H1 (cell line): ENCODE data around the gene EVA1B. TPM values are rescaled to one million over a fixed set of nuclear protein-coding genes. Genes with fewer than 3 reads are reported as not detected.

Experiments used
- ASH2L ChIP-seq: fragments of 200-600, 300-600 bp; sonication (generic); IDR thresholded peaks from one replicate; pipeline ENCODE4 v1.7.1; 2017; ENCODE audit warnings: low read length
- CHD1 ChIP-seq: IDR thresholded peaks from 2 replicates; pipeline ENCODE4 v1.6.1; 2012; ENCODE audit warnings: low read depth, low read length, improper control_type of control experiment
- CHD7 ChIP-seq: fragments of 300-600 bp; sonication (generic); IDR thresholded peaks from 2 replicates; pipeline ENCODE4 v1.7.1; 2012; ENCODE audit warnings: low read length, moderate library complexity, mild to moderate bottlenecking, inconsistent platforms; ENCODE audit not compliant: insufficient replicate concordance
- KDM1A ChIP-seq: fragments of 200-600, 300-600 bp; sonication (generic); IDR thresholded peaks from 2 replicates; pipeline ENCODE4 v1.7.1; 2016; ENCODE audit warnings: mild to moderate bottlenecking, low read length, borderline replicate concordance
- MAFK ChIP-seq: IDR thresholded peaks from 2 replicates; pipeline ENCODE4 v1.6.1; 2012; ENCODE audit warnings: low read depth, mild to moderate bottlenecking, improper control_type of control experiment, low read length
- POLR2A ChIP-seq, 2 experiments: IDR thresholded peaks; 1 replicate in 1 of 2; 2 replicates in 1 of 2; pipeline ENCODE4 v1.6.1; 2011; ENCODE audit warnings: low read depth in 2 of 2, low read length in 2 of 2, mild to moderate bottlenecking in 2 of 2; ENCODE audit errors: control extremely low read depth in 1 of 2
- RAD21 ChIP-seq, 2 experiments: IDR thresholded peaks in 1 of 2; conservative IDR thresholded peaks in 1 of 2; 2 replicates each; pipeline ENCODE4 v1.6.1; 2011; ENCODE audit warnings: low read depth in 2 of 2, low read length in 2 of 2, improper control_type of control experiment in 1 of 2, inconsistent platforms in 1 of 2, mild to moderate bottlenecking in 1 of 2, moderate library complexity in 1 of 2
- SAP30 ChIP-seq: fragments of 300-600 bp; sonication (generic); IDR thresholded peaks from 2 replicates; pipeline ENCODE4 v1.7.1; 2012; ENCODE audit warnings: low read length, moderate library complexity, mild to moderate bottlenecking, inconsistent platforms; ENCODE audit not compliant: insufficient read depth, insufficient replicate concordance
- TAF1 ChIP-seq: IDR thresholded peaks from 2 replicates; pipeline ENCODE4 v1.6.1; 2011; ENCODE audit warnings: mild to moderate bottlenecking, low read depth, low read length
- TAF7 ChIP-seq: optimal IDR thresholded peaks from 2 replicates; pipeline ENCODE3; 2011; ENCODE audit warnings: low read depth, mild to moderate bottlenecking, inconsistent platforms, low read length, moderate library complexity, borderline replicate concordance
- polyA plus RNA-seq, 7 experiments: library from polyadenylated mRNA; depleted of rRNA in 3 of 7; stranded (reverse) in 5 of 7; unstranded in 2 of 7; fragments of >200 nt in 5 of 7; fragments of 200-250 nt in 2 of 7; gene quantifications; 1 replicate in 5 of 7; 2 replicates in 1 of 7; 4 replicates in 1 of 7; pipeline versions ENCODE4 v1.2.1 to v1.2.3, GENCODE V29; 2011 to 2013; ENCODE audit warnings: missing spikeins in 2 of 7, mixed read lengths in 2 of 7
- total RNA-seq: library from RNA; stranded (reverse); fragmentation: NEBNext Ultra II Directional; extraction: Animal tissue kit (Norgen Biotek cat#: 25700); gene quantifications from 2 replicates; pipeline ENCODE4 v1.2.1, GENCODE V29; 2021
- TF ChIP-seq, protein P1 (sequence below): IDR thresholded peaks from 2 replicates; pipeline ENCODE4 v1.6.1; 2012; ENCODE audit warnings: inconsistent platforms

Gene EVA1B
- total and polyA plus RNA-seq, 2 of the 8 experiments (the other 6 are each of a cell fraction or from before 2014, with no cell fraction given) = 10.0 to 19.9 TPM

GRCh38 chr1:36320291-36320761, 3.1 kb downstream of the EVA1B start (continued):
- TF ChIP-seq CHD7 (no peak), TAF7 (no peak), SAP30 (no peak), ASH2L (no peak), KDM1A (no peak), RAD21 (IDR thresholded peaks at IDR 0.05 in 1 of 2, conservative IDR thresholded peaks at IDR 0.05 in 1 of 2; ENCODE audit: low read depth in 2 of 2, low read length in 2 of 2) (no peak), TAF1 (no peak), MAFK (no peak), CHD1 (no peak), POLR2A (IDR thresholded peaks at IDR 0.05; ENCODE audit: control extremely low read depth in 1 of 2, low read depth in 2 of 2, low read length in 2 of 2) (no peak; a peak in 1 of 3 replicates)
- TF ChIP-seq, protein P1, sequence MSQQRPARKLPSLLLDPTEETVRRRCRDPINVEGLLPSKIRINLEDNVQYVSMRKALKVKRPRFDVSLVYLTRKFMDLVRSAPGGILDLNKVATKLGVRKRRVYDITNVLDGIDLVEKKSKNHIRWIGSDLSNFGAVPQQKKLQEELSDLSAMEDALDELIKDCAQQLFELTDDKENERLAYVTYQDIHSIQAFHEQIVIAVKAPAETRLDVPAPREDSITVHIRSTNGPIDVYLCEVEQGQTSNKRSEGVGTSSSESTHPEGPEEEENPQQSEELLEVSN = no peak
